Measurements from ENCODE around the gene MRPL3. TPM values are rescaled to one million over a fixed set of nuclear protein-coding genes. Genes with fewer than 3 reads are reported as not detected.
"Not testable (repeated sequence)": the region's sequence is repeated elsewhere in the genome, so short reads cannot be mapped to it uniquely, and the experiment has no call there.

Gene MRPL3
- total RNA-seq, 2 donors from 2014 or later, result 106 to 133 TPM

DNA sequence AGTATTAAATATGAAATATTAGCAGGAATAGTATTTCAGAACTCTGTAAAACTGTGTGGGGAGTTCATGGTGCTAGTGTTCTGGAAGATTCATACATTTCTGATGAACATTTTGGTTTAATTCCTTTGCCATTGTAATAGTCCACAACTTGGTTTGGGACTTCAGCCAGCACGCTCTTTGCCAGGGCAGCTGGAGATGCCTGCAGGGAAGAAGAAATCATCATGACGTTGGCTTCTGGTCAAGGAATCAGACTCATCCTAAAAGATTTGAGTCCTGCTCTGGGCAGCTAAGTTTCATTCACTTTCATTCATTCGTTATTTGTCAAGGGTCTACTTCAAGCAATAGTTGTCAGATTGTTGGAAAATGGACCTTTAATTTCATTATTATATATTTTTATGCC lies 32.4 kb upstream of the MRPL3 start:
- H3K27me3 Mint-ChIP-seq, result peaks cover 28 to 48% of the 10 kb centered on the region in 2 donors
- no peak for DNase-seq (ENCODE audit: low spot score)
- H3K27ac Mint-ChIP-seq, result no peak overlapping the region
- peaks cover 2% of the 10 kb centered on the region for H3K9me3 Mint-ChIP-seq
- no peak for ATAC-seq
- no peak overlapping the region for H3K4me3 Mint-ChIP-seq
- H3K4me1 Mint-ChIP-seq (ENCODE audit: low read depth in 2 of 2), result no peaks in the 10 kb centered on the region
- no peaks in the 10 kb centered on the region for H3K36me3 Mint-ChIP-seq

GRCh38 chr3:131532645-131533044 lies 29.9 kb upstream of the MRPL3 start:
- Mint-ChIP-seq H3K4me1 (ENCODE audit: low read depth in 2 of 2) (no peaks in the 10 kb centered on the region), H3K27me3 (peaks cover 30 to 45% of the 10 kb centered on the region in 2 donors)

GRCh38 chr3:131530843-131531242 lies 28.1 kb upstream of the MRPL3 start:
- DNase-seq (ENCODE audit: low spot score) (no peak), ATAC-seq (no peak)
- no peak overlapping the region for H3K27ac Mint-ChIP-seq
- H3K27me3 Mint-ChIP-seq, result peaks cover 33 to 46% of the 10 kb centered on the region in 2 donors
- H3K4me1 Mint-ChIP-seq (ENCODE audit: low read depth in 2 of 2), result no peaks in the 10 kb centered on the region
- no peak overlapping the region for H3K4me3 Mint-ChIP-seq
- H3K36me3 Mint-ChIP-seq, result no peaks in the 10 kb centered on the region
- peaks cover 2% of the 10 kb centered on the region for H3K9me3 Mint-ChIP-seq

More at GRCh38 chr3:131532645-131533044, 29.9 kb upstream of the MRPL3 start:
- ATAC-seq (no peak), DNase-seq (ENCODE audit: low spot score) (no peak)
- no peaks in the 10 kb centered on the region for H3K36me3 Mint-ChIP-seq
- H3K4me3 Mint-ChIP-seq, result no peak overlapping the region
- peaks cover 2% of the 10 kb centered on the region for H3K9me3 Mint-ChIP-seq
- H3K27ac Mint-ChIP-seq, result no peak overlapping the region

- Mint-ChIP-seq H3K4me1 (ENCODE audit: low read depth in 2 of 2) (no peaks in the 10 kb centered on the region), H3K36me3 (no peaks in the 10 kb centered on the region), H3K4me3 (no peak overlapping the region), H3K27me3 (peaks cover 32 to 47% of the 10 kb centered on the region in 2 donors), H3K27ac (no peak overlapping the region), H3K9me3 (peaks cover 2% of the 10 kb centered on the region)
- ATAC-seq (no peak), DNase-seq (ENCODE audit: low spot score) (no peak)
Measured at GRCh38 chr3:131530388-131530787, 27.6 kb upstream of the MRPL3 start.

GRCh38 chr3:131526801-131527347 lies 24.1 kb upstream of the MRPL3 start:
- ATAC-seq (peak; percentile 43 to 60), DNase-seq (ENCODE audit: low spot score) (no peak)
- Mint-ChIP-seq H3K4me3 (no peak overlapping the region), H3K27me3 (peaks cover 29 to 39% of the 10 kb centered on the region in 2 donors), H3K9me3 (no peaks in the 10 kb centered on the region), H3K27ac (no peak overlapping the region), H3K36me3 (no peaks in the 10 kb centered on the region), H3K4me1 (ENCODE audit: low read depth in 2 of 2) (no peaks in the 10 kb centered on the region)

DNA sequence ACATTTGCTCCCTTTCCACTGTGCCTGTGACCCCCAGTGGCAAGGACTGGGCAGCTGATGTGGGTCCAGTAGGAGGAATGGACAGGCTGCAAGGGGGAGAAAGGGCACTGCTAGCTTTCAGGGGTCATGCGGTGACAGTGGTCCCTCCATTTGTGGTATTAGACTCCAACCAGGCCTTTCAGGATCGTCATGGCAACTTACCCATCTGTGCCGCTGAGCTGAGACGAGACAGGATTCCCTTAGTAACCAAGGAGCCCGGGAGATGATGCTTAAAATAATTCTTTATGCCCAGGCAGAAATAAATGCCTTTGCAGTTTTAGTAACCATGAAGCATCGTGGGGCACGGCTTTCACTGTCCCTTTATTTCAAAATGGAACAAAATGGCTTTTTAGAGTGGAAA lies 15.9 kb upstream of the MRPL3 start:
- H3K4me3 Mint-ChIP-seq, result no peak overlapping the region
- peaks cover 9 to 13% of the 10 kb centered on the region in 2 donors for H3K27me3 Mint-ChIP-seq
- H3K27ac Mint-ChIP-seq, result no peak overlapping the region
- H3K4me1 Mint-ChIP-seq (ENCODE audit: low read depth in 2 of 2), result no peaks in the 10 kb centered on the region
- H3K36me3 Mint-ChIP-seq, result no peaks in the 10 kb centered on the region
- DNase-seq (ENCODE audit: low spot score) (no peak), ATAC-seq (no peak)
- no peaks in the 10 kb centered on the region for H3K9me3 Mint-ChIP-seq

- H3K4me1 Mint-ChIP-seq (ENCODE audit: low read depth in 2 of 2), result peaks cover 24 to 32% of the 10 kb centered on the region in 2 donors
- H3K27ac Mint-ChIP-seq, result no peak overlapping the region
- no peak overlapping the region for H3K4me3 Mint-ChIP-seq
- H3K27me3 Mint-ChIP-seq, result peaks cover 0 to 5% of the 10 kb centered on the region in 2 donors
- no peak for ATAC-seq
- H3K36me3 Mint-ChIP-seq, result peaks cover 6% of the 10 kb centered on the region
- H3K9me3 Mint-ChIP-seq, result no peaks in the 10 kb centered on the region
- no peak for DNase-seq (ENCODE audit: low spot score)
Measured at GRCh38 chr3:131505421-131505820, 2.6 kb upstream of the MRPL3 start.

GRCh38 chr3:131503320-131503635 lies 507 bp upstream of the MRPL3 start:
- peaks cover 0 to 5% of the 10 kb centered on the region in 2 donors for H3K27me3 Mint-ChIP-seq
- H3K36me3 Mint-ChIP-seq, result peaks cover 17% of the 10 kb centered on the region
- peak overlapping the region; percentile 100 for H3K4me3 Mint-ChIP-seq
- no peaks in the 10 kb centered on the region for H3K9me3 Mint-ChIP-seq
- peak in 1 of 2 donors; percentile 8 for ATAC-seq
- no peak for DNase-seq (ENCODE audit: low spot score)
- H3K4me1 Mint-ChIP-seq (ENCODE audit: low read depth in 2 of 2), result peaks cover 26 to 32% of the 10 kb centered on the region in 2 donors
- peak overlapping the region; percentile 98 to 99 for H3K27ac Mint-ChIP-seq

GRCh38 chr3:131501949-131502348 lies 822 bp downstream of the MRPL3 start:
- H3K27me3 Mint-ChIP-seq, result peaks cover 0 to 3% of the 10 kb centered on the region in 2 donors
- H3K4me3 Mint-ChIP-seq, result peak overlapping the region; percentile 100
- no peak for ATAC-seq
- H3K36me3 Mint-ChIP-seq, result peaks cover 20% of the 10 kb centered on the region
- no peaks in the 10 kb centered on the region for H3K9me3 Mint-ChIP-seq
- H3K27ac Mint-ChIP-seq, result peak overlapping the region; percentile 98 to 99
- no peak for DNase-seq (ENCODE audit: low spot score)
- H3K4me1 Mint-ChIP-seq (ENCODE audit: low read depth in 2 of 2), result peaks cover 28 to 34% of the 10 kb centered on the region in 2 donors

DNA sequence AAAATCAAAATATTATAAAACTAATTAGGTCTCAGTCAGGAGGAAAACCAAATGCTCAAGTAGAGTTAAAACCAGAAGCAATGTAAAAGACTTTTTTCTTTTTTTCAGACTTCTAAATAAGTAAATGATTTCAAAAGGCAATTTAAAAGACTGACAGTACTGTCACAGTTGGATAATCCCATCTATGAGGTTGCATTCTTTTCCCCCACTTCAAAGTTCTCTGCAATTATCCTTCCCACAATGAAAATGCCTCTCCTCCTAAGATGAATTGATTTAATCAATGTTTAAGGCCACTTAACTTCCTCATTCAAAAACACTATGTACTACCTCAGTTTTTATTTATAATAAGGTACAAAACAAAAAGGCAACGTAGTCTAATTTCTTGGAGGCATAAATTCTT lies 8.1 kb downstream of the MRPL3 start:
- Mint-ChIP-seq H3K27ac (no peak overlapping the region), H3K9me3 (no peaks in the 10 kb centered on the region), H3K27me3 (no peaks in the 10 kb centered on the region), H3K4me3 (no peak overlapping the region), H3K36me3 (peaks cover 33% of the 10 kb centered on the region), H3K4me1 (ENCODE audit: low read depth in 2 of 2) (peaks cover 9 to 12% of the 10 kb centered on the region in 2 donors)
- DNase-seq (ENCODE audit: low spot score) (no peak), ATAC-seq (no peak)

DNA sequence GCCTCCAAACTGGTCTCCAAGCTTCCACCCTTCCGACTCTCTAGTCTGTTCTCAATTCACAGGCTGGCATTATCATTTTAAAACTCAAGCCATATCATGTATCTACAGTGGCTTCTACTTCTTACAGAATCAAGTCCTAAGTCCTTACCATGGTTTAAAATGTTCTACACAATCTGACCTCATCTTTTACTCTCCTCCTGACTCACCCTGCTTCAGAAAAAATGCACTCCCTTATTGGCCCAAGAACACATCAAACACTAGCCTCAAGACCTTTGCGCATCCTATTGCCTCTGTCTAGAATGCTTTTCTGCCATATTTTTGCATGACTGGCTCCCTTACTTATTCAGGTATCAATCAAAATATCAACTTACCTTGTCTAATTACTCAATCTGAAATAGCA lies 11.0 kb downstream of the MRPL3 start:
- Mint-ChIP-seq H3K9me3 (no peaks in the 10 kb centered on the region), H3K27ac (no peak overlapping the region), H3K4me1 (ENCODE audit: low read depth in 2 of 2) (peaks cover 5 to 9% of the 10 kb centered on the region in 2 donors), H3K36me3 (peaks cover 23% of the 10 kb centered on the region), H3K4me3 (no peak overlapping the region), H3K27me3 (no peaks in the 10 kb centered on the region)
- ATAC-seq (no peak), DNase-seq (ENCODE audit: low spot score) (no peak)

- H3K27ac Mint-ChIP-seq, result no peak overlapping the region
- H3K4me1 Mint-ChIP-seq (ENCODE audit: low read depth in 2 of 2), result peaks cover 0 to 12% of the 10 kb centered on the region in 2 donors
- H3K36me3 Mint-ChIP-seq, result peaks cover 17% of the 10 kb centered on the region
- H3K9me3 Mint-ChIP-seq, result no peaks in the 10 kb centered on the region
- no peak overlapping the region for H3K4me3 Mint-ChIP-seq
- ATAC-seq (no peak), DNase-seq (ENCODE audit: low spot score) (no peak)
- H3K27me3 Mint-ChIP-seq, result no peaks in the 10 kb centered on the region
Measured at GRCh38 chr3:131491084-131491483, 11.7 kb downstream of the MRPL3 start.

GRCh38 chr3:131486545-131486944 lies 16.2 kb downstream of the MRPL3 start:
- H3K27me3 Mint-ChIP-seq; H3K4me3 Mint-ChIP-seq; ATAC-seq; H3K4me1 Mint-ChIP-seq (ENCODE audit: low read depth in 2 of 2); H3K9me3 Mint-ChIP-seq; DNase-seq (ENCODE audit: low spot score); H3K36me3 Mint-ChIP-seq: not testable (repeated sequence)
- peak overlapping the region in 1 of 2 donors; percentile 10 for H3K27ac Mint-ChIP-seq

DNA sequence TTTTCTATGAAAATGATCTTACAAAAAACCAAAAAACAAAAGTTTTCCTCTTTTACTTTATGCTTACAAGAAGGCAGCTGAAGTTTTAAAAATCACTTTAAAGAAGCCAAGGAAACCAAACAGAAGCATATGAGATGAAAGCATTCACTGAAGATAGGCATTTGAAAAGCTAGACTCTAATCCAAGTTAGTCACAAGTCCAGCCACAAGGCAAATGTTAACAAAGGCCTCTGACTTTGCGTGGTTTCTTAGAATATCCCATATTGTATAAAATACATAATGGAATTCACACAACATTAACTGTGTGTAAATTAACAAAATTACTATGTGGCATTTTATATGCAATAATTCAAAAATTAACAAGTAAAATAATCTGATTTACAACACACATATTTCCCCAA lies 17.7 kb downstream of the MRPL3 start:
- ATAC-seq, result no peak

DNA sequence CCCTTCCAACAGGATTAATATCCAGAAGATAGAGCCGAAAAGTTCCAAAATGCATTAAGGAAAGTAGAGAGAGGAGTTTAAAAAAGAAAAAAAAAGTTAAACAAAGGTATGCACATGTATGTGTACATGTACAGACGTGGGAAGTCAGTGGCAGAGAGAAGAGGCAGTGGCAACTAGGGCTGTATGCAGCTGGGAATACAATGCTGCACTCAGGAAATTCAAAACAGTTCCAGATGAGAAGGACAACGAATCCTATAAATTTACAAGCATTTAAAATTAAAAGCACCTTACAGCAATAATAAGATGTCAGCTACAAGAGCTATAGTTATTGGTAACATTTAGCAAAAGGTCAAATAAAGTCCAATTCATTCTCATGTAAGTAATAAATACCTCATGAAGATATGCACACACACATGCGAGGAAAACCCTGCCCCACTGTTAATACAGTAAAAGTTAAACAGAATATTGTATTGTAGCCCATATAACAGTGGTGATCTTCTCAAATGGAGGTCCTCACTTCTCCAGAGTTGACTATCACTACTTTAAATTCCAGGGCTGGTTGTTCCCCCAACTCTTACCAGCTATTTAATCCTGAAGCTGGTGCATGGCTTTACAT lies 18.2 kb downstream of the MRPL3 start:
- DNase-seq (ENCODE audit: low spot score) (no peak), ATAC-seq (no peak)
- Mint-ChIP-seq H3K4me1 (ENCODE audit: low read depth in 2 of 2) (peaks cover 0 to 4% of the 10 kb centered on the region in 2 donors), H3K27ac (no peak overlapping the region), H3K4me3 (no peak overlapping the region), H3K36me3 (peaks cover 10% of the 10 kb centered on the region), H3K27me3 (no peaks in the 10 kb centered on the region), H3K9me3 (no peaks in the 10 kb centered on the region)

More for the DNA sequence above, 17.7 kb downstream of the MRPL3 start:
- no peak for DNase-seq (ENCODE audit: low spot score)
- Mint-ChIP-seq H3K27me3 (no peaks in the 10 kb centered on the region), H3K36me3 (peaks cover 7% of the 10 kb centered on the region), H3K9me3 (no peaks in the 10 kb centered on the region), H3K4me3 (no peak overlapping the region), H3K4me1 (ENCODE audit: low read depth in 2 of 2) (peaks cover 0 to 4% of the 10 kb centered on the region in 2 donors), H3K27ac (no peak overlapping the region)
